DMS114 treated with DMSO at 0.1 percent for 48 hours (cell line): Measurements from ENCODE around the gene CALHM4.
A peak's percentile ranks its signal among the peaks of the same experiment; 100 is the strongest.

ENCODE experiments used
- DNase-seq: peaks from one replicate; lab custom pipeline; 2025; ENCODE audit not compliant: unreplicated experiment; lab: John Stamatoyannopoulos, UW

Gene CALHM4

GRCh38 chr6:116536216-116536621 is 17.3 kb upstream of the CALHM4 start:
- DNase-seq = peak; percentile 46

- DNase-seq = no peak
Measured at GRCh38 chr6:116542426-116542825, 11.1 kb upstream of the CALHM4 start.

- no peak for DNase-seq
Measured at GRCh38 chr6:116543149-116543548, 10.4 kb upstream of the CALHM4 start.

GRCh38 chr6:116545651-116546050 is 7.9 kb upstream of the CALHM4 start, which contains the start of gene TRAPPC3L:
Gene TRAPPC3L, minus strand, starts transcription at chr6:116545684. Its CDS starts 170 bp downstream, at chr6:116545514.
- no peak for DNase-seq

- DNase-seq = no peak
Measured at GRCh38 chr6:116547358-116547757, 6.2 kb upstream of the CALHM4 start.

GRCh38 chr6:116550796-116551195 is 2.8 kb upstream of the CALHM4 start:
- DNase-seq = no peak

- no peak for DNase-seq
Measured at GRCh38 chr6:116556065-116556464, 2.5 kb downstream of the CALHM4 start.

GRCh38 chr6:116556814-116557415 is 3.4 kb downstream of the CALHM4 start:
- no peak for DNase-seq

GRCh38 chr6:116557893-116558292 is 4.3 kb downstream of the CALHM4 start:
- DNase-seq = peak; percentile 26

- DNase-seq = no peak
Measured at GRCh38 chr6:116560130-116560529, 6.6 kb downstream of the CALHM4 start.

- peak; percentile 71 for DNase-seq
Measured at GRCh38 chr6:116561377-116562018, 7.9 kb downstream of the CALHM4 start.

GRCh38 chr6:116562019-116562403 is 8.5 kb downstream of the CALHM4 start:
- no peak for DNase-seq

GRCh38 chr6:116562614-116563013 is 9.1 kb downstream of the CALHM4 start:
- DNase-seq = no peak

- DNase-seq = no peak
Measured at GRCh38 chr6:116563830-116564229, 10.3 kb downstream of the CALHM4 start.

GRCh38 chr6:116564311-116564710 is 10.8 kb downstream of the CALHM4 start:
- no peak for DNase-seq

GRCh38 chr6:116564921-116565872 is 11.6 kb downstream of the CALHM4 start:
- DNase-seq = no peak

- no peak for DNase-seq
Measured at GRCh38 chr6:116568111-116568510, 14.6 kb downstream of the CALHM4 start.

- DNase-seq = no peak
Measured at GRCh38 chr6:116568821-116569755, 15.5 kb downstream of the CALHM4 start.

- DNase-seq = peak; percentile 95
Measured at GRCh38 chr6:116570856-116571682, 17.5 kb downstream of the CALHM4 start, which contains the start of gene RWDD1. Gene RWDD1, plus strand, starts transcription at chr6:116571504. Its CDS starts 79 bp downstream, at chr6:116571583.

GRCh38 chr6:116571683-116572000 is 18.1 kb downstream of the CALHM4 start:
- no peak for DNase-seq
